ENCODE results near the gene PDSS2.

DNA sequence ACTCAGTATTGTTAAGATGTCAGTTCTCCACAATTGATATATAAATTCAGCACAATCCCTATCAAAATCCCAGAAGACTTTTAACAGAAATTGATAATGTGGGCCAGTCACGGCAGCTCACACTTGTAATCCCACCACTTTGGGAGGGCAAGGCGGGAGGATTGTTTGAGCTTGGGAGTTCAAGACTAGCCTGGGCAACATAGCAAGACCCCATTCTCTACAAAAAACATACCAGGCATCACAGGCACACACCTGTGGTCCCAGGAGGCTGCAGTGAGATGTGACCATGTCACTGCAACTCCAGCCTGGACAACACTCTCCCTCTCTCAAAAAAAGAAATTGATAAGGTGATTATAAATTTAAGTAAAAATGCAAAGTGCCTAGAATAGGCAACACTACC lies 90.9 kb downstream of the PDSS2 start:
- TF ChIP-seq, protein P1, sequence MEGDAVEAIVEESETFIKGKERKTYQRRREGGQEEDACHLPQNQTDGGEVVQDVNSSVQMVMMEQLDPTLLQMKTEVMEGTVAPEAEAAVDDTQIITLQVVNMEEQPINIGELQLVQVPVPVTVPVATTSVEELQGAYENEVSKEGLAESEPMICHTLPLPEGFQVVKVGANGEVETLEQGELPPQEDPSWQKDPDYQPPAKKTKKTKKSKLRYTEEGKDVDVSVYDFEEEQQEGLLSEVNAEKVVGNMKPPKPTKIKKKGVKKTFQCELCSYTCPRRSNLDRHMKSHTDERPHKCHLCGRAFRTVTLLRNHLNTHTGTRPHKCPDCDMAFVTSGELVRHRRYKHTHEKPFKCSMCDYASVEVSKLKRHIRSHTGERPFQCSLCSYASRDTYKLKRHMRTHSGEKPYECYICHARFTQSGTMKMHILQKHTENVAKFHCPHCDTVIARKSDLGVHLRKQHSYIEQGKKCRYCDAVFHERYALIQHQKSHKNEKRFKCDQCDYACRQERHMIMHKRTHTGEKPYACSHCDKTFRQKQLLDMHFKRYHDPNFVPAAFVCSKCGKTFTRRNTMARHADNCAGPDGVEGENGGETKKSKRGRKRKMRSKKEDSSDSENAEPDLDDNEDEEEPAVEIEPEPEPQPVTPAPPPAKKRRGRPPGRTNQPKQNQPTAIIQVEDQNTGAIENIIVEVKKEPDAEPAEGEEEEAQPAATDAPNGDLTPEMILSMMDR (IDR thresholded peaks at IDR 0.05), result no peak
- no peak for TF ChIP-seq POLR2A (IDR thresholded peaks at IDR 0.05)
